GM21447 (cell line): ENCODE results near the gene DPYD.
A peak's percentile ranks its signal among the peaks of the same experiment; 100 is the strongest.

Experiments
- ATAC-seq: cut with Tn5 transposase; IDR thresholded peaks from one replicate; pipeline ENCODE4 v1.9.1; 2021; ENCODE audit not compliant: unreplicated experiment

Gene DPYD

DNA sequence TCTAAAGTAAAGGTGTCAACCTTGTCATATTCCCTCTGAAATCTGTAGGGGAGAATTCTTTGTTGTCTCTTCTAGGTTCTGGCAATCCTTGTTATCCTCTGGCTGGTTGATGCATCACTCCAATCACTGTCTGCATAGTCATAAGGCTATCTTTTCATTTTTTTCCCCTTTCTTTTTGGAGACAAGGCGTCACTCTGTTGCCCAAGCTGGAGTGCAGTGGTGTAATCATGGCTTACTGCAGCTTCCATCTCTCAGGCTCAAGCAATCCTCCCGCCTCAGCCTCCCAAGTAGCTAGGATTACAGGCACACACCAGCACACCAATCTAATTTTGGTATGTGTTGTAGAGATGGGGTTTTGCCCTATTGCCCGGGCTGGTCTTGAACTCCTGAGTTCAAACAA lies 12.9 kb downstream of the DPYD start:
- no peak for ATAC-seq

DNA sequence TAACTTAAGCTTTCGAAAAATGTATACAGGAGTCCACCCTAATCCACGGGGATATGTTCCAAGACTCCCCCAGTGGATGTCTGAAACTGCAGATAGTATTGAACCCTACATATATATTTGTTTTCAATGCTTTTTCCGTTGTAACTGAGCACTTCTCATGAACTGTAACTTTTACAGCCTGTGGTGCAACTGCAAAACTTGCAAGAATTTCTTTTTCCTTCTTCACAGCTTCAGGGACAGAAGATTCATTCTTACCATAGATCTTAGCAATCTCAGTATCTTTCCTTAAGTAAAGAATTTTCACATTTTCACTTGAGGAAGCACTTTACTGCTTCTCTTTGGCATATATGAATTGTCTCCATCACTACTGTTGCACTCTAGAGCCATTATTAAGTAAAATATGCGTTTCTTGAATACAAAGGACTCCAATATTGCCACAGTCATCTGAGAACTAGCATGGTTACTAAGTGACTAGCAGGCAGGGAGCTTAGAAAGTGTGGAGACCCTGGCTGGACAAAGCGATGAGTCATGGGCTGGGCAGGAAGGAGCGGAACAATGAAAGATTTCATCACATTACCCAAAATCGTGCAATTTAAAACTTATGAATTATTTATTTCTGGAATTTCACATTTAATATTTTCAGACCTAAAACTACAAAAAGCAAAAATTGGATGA lies 14.1 kb downstream of the DPYD start:
- ATAC-seq: no peak

DNA sequence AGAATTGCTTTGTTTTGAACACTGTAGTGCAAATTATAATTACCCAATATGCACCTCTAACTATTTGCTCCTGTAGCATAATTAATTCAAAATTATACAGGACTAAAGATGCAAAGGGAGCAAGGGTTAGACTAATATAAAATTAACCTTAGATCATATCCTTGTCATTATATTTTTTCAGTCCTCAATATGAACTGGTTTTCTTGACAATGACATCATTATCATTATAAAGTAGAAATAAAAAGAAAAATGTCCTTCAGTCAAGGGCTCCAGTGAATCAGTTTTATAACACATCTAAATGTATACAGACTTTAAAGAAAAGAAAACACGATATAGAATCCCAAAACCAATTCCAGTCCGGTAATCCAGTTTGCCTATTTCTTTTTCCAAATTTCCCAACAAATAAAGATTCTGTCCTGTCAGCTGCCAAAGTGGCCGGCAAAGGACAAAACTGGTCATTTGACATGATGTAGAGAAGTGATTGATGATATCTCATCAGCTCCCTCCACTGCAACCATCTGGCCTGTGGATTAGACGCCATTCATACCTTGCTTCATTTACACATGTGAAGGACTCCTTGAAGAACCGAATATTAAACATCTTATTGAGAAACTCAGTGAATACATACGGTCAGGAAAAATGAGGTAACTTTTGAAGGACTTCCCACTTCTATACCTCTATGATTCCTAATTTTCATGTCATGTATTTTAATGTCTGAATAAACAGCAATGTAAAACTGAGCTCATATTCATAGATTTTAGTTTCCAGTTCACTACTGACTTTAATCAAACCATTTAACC lies 15.5 kb downstream of the DPYD start:
- ATAC-seq: no peak

GRCh38 chr1:97904534-97904933 lies 16.3 kb downstream of the DPYD start:
- no peak for ATAC-seq

DNA sequence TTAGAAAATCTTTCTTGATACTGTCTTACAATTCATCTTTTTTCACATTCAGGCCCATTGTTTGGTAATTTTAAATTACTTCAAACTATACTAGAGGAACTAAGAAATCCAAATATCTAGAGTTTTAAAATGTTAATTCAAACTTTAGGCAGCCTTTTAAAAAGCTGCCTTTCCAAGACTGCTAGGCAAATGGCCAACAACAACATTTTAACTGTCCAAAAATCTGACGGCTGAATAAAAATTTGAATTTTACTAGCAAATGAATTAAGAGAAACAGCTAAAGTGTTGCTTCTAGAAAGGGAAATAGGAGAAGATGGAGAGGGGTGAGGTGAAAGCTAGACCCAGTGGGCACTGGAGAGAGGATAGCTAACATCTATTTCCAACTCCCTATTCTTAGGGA lies 17.2 kb downstream of the DPYD start:
- ATAC-seq: no peak

- no peak for ATAC-seq
Observed at GRCh38 chr1:97902067-97902466, 18.8 kb downstream of the DPYD start.

- ATAC-seq: no peak
Observed at GRCh38 chr1:97901017-97901658, 19.7 kb downstream of the DPYD start.

DNA sequence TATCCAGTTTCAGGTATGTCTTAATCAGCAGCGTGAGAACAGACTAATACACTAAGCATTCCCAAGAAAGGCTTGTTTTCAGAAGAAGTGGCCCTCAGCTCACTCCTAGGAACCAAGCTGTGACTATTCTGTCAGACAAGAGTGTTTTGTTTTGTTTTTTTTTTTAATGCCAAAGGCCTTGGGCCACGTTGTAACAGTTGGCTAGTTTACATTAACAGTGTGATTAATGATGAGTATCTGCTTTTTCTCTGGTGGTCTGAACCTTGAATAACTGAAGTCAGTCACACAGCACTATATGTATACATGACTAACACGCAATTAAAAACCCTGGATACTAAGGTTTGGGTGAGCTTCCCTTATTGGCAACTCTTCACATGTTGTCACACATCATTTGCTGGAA lies 21.9 kb downstream of the DPYD start:
- no peak for ATAC-seq

GRCh38 chr1:97895278-97895677 lies 25.6 kb downstream of the DPYD start:
- ATAC-seq: no peak

DNA sequence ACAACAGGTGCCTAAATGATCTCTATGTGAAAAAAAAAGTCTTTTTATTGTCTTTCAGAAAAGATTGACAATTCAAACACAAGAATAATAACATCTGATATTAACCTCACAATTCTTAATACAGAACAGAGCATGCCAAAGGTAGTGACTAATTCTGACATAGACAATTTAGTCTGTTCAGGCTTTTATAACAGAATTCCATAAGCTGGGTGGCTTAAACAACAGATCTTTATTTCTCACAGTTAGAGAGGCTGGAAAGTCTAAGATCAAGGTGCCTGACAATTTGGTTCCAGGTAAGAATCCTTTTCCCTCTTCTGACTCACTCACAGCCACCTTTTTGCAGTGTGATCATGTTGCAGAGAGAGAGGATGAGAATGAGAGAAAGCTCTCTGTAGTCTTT lies 27.0 kb downstream of the DPYD start:
- no peak for ATAC-seq

GRCh38 chr1:97886199-97886598 lies 34.6 kb downstream of the DPYD start:
- ATAC-seq: no peak

GRCh38 chr1:97883823-97884222 lies 37.0 kb downstream of the DPYD start:
- ATAC-seq: no peak

DNA sequence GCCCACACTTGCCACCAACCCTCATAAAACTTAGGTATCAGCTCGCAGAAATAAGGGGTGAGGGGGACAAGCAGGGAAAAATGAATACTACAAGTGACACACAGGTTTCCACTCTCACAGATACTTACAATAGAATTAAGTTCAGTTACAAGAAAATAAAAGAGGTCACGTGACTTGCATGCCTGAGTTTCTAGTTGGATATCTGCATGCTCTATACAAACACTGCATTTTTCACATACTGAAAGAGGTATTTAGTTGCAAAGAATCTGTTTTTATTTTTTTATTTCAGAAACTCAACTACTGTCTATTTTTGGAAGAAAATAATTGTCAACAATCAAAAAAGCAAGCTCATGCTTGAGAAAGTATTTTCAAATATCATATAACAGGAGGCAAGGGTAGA lies 43.5 kb downstream of the DPYD start:
- no peak for ATAC-seq

DNA sequence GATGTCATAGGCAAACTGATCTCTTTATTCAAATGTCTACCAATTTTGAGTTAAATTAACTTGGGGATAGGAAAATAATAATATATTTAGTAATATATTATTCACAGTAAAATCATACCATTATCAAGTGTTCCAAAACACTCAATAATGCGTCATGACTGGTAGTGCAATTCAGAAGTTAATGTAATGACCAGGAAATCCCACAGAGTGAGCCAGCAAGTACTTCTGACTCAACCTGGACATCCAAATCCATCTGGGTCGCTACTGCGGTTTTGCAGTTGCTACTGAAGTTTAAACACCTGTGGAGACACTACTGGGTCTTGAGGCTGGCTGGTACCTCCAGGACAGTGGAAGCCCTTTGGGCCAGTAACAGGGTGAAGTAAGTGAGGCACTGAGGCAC lies 44.8 kb downstream of the DPYD start:
- no peak for ATAC-seq

DNA sequence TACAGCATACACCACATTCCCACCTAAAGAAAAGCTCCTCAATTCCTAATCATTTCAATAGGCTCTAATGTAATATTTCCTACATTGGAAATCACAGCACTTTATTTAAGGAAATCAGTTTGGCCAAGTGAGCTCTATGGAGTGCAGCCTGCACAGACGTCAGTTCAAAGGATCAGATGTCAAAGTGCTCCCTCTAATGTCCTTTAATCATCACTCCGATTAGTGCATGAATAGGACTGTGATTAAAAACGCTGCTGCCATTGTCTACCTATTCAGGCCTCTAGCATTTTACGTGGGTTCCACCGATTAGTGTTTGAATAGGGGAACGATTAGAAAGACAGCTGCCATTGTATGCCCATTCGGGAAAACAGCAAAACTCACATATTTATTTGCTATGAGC lies 50.2 kb downstream of the DPYD start:
- ATAC-seq: no peak

GRCh38 chr1:97869441-97869840 lies 51.4 kb downstream of the DPYD start:
- no peak for ATAC-seq

- ATAC-seq: no peak
Observed at GRCh38 chr1:97867127-97867526, 53.7 kb downstream of the DPYD start.

DNA sequence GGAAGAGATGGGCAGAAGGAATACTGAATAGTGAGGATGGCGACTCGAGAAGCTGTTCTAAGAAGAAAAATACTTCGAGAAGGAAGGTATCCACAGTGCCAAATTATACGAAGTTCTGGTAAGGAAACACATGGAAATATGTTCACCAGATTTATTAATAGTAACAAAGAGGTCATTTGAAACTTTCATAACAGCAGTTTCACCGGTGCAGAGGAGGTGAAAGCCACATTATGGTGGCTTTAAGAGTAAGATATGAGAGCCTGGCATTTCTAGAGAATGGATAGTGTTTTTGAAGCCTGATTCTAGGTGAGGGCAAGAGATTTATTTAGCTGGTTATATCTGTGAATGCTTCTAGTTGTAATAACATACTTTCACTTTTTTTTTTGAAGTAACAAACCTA lies 56.2 kb downstream of the DPYD start:
- ATAC-seq: peak; percentile 52

DNA sequence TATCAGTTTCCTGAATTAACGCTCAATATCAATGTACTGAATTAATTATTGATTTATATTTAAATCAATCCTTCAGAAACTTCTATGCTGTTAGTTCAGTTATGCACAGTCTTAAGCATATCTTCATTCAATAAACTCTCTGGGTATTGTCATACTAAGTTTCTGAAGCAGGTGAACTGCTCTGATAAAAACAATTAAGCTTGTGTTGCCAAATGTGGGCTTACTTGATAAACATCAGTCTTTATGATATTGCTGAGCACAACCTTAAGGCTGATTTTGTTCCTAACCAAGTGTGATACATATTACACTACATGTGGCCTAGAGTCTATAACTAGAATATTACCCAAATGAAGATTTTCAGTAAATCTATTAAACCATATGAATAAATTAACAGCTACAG lies 67.6 kb downstream of the DPYD start:
- no peak for ATAC-seq

GRCh38 chr1:97849345-97850340 lies 71.2 kb downstream of the DPYD start:
- peak; percentile 44 for ATAC-seq

DNA sequence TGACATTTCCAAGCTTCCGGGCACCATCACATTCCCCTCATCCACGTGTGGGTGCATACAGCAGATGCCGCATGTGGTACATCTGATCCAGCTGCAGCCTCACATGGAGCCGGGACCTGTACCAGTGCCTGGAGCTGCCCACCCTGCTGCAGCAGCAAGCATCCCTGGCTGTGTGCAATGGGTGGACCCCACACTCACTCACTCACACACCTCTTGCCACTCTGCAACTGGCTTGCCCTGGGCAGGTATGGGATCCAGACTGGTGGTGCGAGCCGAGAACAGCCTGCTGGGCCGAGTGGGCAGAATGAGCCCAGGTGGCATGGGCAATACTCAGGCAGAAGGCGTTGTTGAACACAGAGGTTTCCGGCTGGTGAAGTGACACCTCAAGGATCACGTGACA lies 75.0 kb downstream of the DPYD start:
- no peak for ATAC-seq
